SK-N-MC (cell line): ENCODE results near the gene GRIK4.

Experiments used
- EZH2 ChIP-seq: fragments of 200-600 bp; sonication (generic); IDR thresholded peaks from one replicate; pipeline ENCODE4 v1.6.1; 2017; ENCODE audit warnings: antibody characterized with exemption
- POLR2AphosphoS5 ChIP-seq: IDR thresholded peaks from 2 replicates; pipeline ENCODE4 v1.6.1; 2012; ENCODE audit warnings: mild to moderate bottlenecking, low read depth, low read length, borderline replicate concordance

- TF ChIP-seq POLR2AphosphoS5 (no peak), EZH2 (no peak)
Measured at GRCh38 chr11:120706257-120706656, 194.7 kb downstream of the GRIK4 start.
